Gastrocnemius medialis (tissue), 4 donors: ENCODE data around the gene LCE5A. TPM values are rescaled to one million over a fixed set of nuclear protein-coding genes. Genes with fewer than 3 reads are reported as not detected.
"Not testable (repeated sequence)": the region's sequence is repeated elsewhere in the genome, so short reads cannot be mapped to it uniquely, and the experiment has no call there.

ENCODE experiments used
- ATAC-seq, 2 donors: fragments of 150-250 bp; one replicate each; pipeline ENCODE4 v1.9.1; 2016
- DNase-seq, 2 donors: peaks; one replicate each; pipeline ENCODE4 v3.0.0-alpha.2; 2019
- H3K27ac ChIP-seq, 4 donors: fragments of 200-600 bp; sonication (generic); 1 replicate in 1 of 4; 2 replicates in 3 of 4; pipeline ENCODE4 v1.5.1; 2016 to 2018; ENCODE audit warnings: mild to moderate bottlenecking in 2 of 4, moderate library complexity in 1 of 4
- H3K27me3 ChIP-seq, 3 donors: fragments of 200-600 bp; sonication (generic) in 2 of 3; 1 replicate in 1 of 3; 2 replicates in 2 of 3; pipeline versions ENCODE4 v1.5.1 to v1.6.0; 2016 to 2019; ENCODE audit warnings: mild to moderate bottlenecking in 1 of 3, moderate library complexity in 1 of 3
- H3K36me3 ChIP-seq, 2 donors: fragments of 200-600 bp; sonication (generic) in 1 of 2; one replicate each; pipeline ENCODE4 v1.5.1; 2017 to 2018
- H3K4me1 ChIP-seq, 2 donors: fragments of 200-600 bp; sonication (generic) in 1 of 2; one replicate each; pipeline ENCODE4 v1.5.1; 2016 to 2017; ENCODE audit warnings: mild to moderate bottlenecking in 2 of 2
- H3K4me3 ChIP-seq, 4 donors: fragments of 200-600 bp; sonication (generic) in 3 of 4; 1 replicate in 1 of 4; 2 replicates in 3 of 4; pipeline ENCODE4 v1.5.1; 2016 to 2019; ENCODE audit warnings: mild to moderate bottlenecking in 2 of 4
- H3K9me3 ChIP-seq, 3 donors: fragments of 200-600 bp; sonication (generic) in 2 of 3; 1 replicate in 1 of 3; 2 replicates in 2 of 3; pipeline ENCODE4 v1.5.1; 2016 to 2019
- POLR2A ChIP-seq, 2 donors: fragments of 450-650 bp; IDR thresholded peaks; one replicate each; pipeline ENCODE4 v1.6.1; 2017; ENCODE audit warnings: antibody characterized with exemption in 2 of 2, mild to moderate bottlenecking in 2 of 2, moderate library complexity in 2 of 2
- in situ Hi-C, 4 donors: fragments of 200-750 bp; cut with MboI; loops; one replicate each; pipeline versions ENCODE4 v1.15.0 to v1.8.0; 2017; ENCODE audit warnings: low sequenced_read_pairs in 4 of 4
- intact Hi-C: fragments of 100-400 bp; cut with DNase I; formaldehyde crosslinking; loops from one replicate; pipeline ENCODE4 v1.15.1; 2023; ENCODE audit warnings: low total_unique reads
- total RNA-seq, 4 donors: library from RNA; depleted of rRNA; stranded (reverse); fragments of >200 nt; gene quantifications; one replicate each; pipeline versions ENCODE4 v1.1.0 to v1.2.3, GENCODE V29; 2016
- TF ChIP-seq, protein P1 (sequence below), 5 experiments: fragments of 450-650 bp in 3 of 5; fragments of 200-600 bp in 2 of 5; sonication (generic) in 2 of 5; IDR thresholded peaks in 4 of 5; conservative IDR thresholded peaks in 1 of 5; 1 replicate in 4 of 5; 2 replicates in 1 of 5; pipeline ENCODE4 v1.5.1; 2016 to 2019; ENCODE audit warnings: antibody characterized with exemption in 5 of 5, mild to moderate bottlenecking in 3 of 5, moderate library complexity in 3 of 5

The LCE5A gene
- total RNA-seq, 4 donors from 2014 or later, result not detected

- no peak for ATAC-seq
- Histone ChIP-seq H3K27ac (no peak overlapping the region), H3K4me3 (no peak overlapping the region), H3K4me1 (no peaks in the 10 kb centered on the region), H3K9me3 (no peaks in the 10 kb centered on the region), H3K36me3 (no peaks in the 10 kb centered on the region), H3K27me3 (no peaks in the 10 kb centered on the region)
- in situ Hi-C loops (no loop called here), intact Hi-C loops (no loop called here)
- TF ChIP-seq POLR2A (IDR thresholded peaks at IDR 0.05), result no peak
- TF ChIP-seq, protein P1, sequence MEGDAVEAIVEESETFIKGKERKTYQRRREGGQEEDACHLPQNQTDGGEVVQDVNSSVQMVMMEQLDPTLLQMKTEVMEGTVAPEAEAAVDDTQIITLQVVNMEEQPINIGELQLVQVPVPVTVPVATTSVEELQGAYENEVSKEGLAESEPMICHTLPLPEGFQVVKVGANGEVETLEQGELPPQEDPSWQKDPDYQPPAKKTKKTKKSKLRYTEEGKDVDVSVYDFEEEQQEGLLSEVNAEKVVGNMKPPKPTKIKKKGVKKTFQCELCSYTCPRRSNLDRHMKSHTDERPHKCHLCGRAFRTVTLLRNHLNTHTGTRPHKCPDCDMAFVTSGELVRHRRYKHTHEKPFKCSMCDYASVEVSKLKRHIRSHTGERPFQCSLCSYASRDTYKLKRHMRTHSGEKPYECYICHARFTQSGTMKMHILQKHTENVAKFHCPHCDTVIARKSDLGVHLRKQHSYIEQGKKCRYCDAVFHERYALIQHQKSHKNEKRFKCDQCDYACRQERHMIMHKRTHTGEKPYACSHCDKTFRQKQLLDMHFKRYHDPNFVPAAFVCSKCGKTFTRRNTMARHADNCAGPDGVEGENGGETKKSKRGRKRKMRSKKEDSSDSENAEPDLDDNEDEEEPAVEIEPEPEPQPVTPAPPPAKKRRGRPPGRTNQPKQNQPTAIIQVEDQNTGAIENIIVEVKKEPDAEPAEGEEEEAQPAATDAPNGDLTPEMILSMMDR (IDR thresholded peaks at IDR 0.05 in 4 of 5, conservative IDR thresholded peaks at IDR 0.05 in 1 of 5), result no peak
- DNase-seq, result no peak
Measured at GRCh38 chr1:152535774-152536173, 25.2 kb downstream of the LCE5A start.

GRCh38 chr1:152537496-152537895 lies 26.9 kb downstream of the LCE5A start:
- no peaks in the 10 kb centered on the region for H3K9me3 ChIP-seq
- in situ Hi-C loops (no loop called here), intact Hi-C loops (no loop called here)
- no peak for DNase-seq
- no peak for TF ChIP-seq POLR2A (IDR thresholded peaks at IDR 0.05)
- TF ChIP-seq, protein P1 (IDR thresholded peaks at IDR 0.05 in 4 of 5, conservative IDR thresholded peaks at IDR 0.05 in 1 of 5), result no peak
- no peak overlapping the region for H3K4me3 ChIP-seq
- no peak overlapping the region for H3K27ac ChIP-seq
- no peaks in the 10 kb centered on the region for H3K36me3 ChIP-seq
- no peaks in the 10 kb centered on the region for H3K27me3 ChIP-seq
- no peak for ATAC-seq
- no peaks in the 10 kb centered on the region for H3K4me1 ChIP-seq

- in situ Hi-C loops, result no loop called here
- TF ChIP-seq POLR2A (IDR thresholded peaks at IDR 0.05), result no peak
- TF ChIP-seq, protein P1 (IDR thresholded peaks at IDR 0.05 in 4 of 5, conservative IDR thresholded peaks at IDR 0.05 in 1 of 5), result no peak
Measured at GRCh38 chr1:152539901-152540300, 29.3 kb downstream of the LCE5A start.

GRCh38 chr1:152543820-152544219 lies 33.2 kb downstream of the LCE5A start:
- no peaks in the 10 kb centered on the region for H3K9me3 ChIP-seq
- H3K36me3 ChIP-seq, result no peaks in the 10 kb centered on the region
- no peaks in the 10 kb centered on the region for H3K4me1 ChIP-seq
- H3K4me3 ChIP-seq, result no peak overlapping the region
- intact Hi-C loops, result no loop called here
- DNase-seq, result no peak
- in situ Hi-C loops, result no loop called here
- no peak overlapping the region for H3K27ac ChIP-seq
- no peak for TF ChIP-seq POLR2A (IDR thresholded peaks at IDR 0.05)
- TF ChIP-seq, protein P1 (IDR thresholded peaks at IDR 0.05 in 4 of 5, conservative IDR thresholded peaks at IDR 0.05 in 1 of 5), result no peak
- no peaks in the 10 kb centered on the region for H3K27me3 ChIP-seq
- ATAC-seq, result no peak

More at GRCh38 chr1:152539901-152540300, 29.3 kb downstream of the LCE5A start:
- ATAC-seq, result no peak
- Histone ChIP-seq H3K9me3 (no peaks in the 10 kb centered on the region), H3K27me3 (no peaks in the 10 kb centered on the region), H3K27ac (no peak overlapping the region), H3K4me3 (no peak overlapping the region), H3K36me3 (no peaks in the 10 kb centered on the region), H3K4me1 (no peaks in the 10 kb centered on the region)
- intact Hi-C loops, result no loop called here
- no peak for DNase-seq

- DNase-seq, result no peak
- in situ Hi-C loops, result no loop called here
- TF ChIP-seq, protein P1 (IDR thresholded peaks at IDR 0.05 in 4 of 5, conservative IDR thresholded peaks at IDR 0.05 in 1 of 5), result no peak
Measured at GRCh38 chr1:152546704-152547103, 36.1 kb downstream of the LCE5A start.

DNA sequence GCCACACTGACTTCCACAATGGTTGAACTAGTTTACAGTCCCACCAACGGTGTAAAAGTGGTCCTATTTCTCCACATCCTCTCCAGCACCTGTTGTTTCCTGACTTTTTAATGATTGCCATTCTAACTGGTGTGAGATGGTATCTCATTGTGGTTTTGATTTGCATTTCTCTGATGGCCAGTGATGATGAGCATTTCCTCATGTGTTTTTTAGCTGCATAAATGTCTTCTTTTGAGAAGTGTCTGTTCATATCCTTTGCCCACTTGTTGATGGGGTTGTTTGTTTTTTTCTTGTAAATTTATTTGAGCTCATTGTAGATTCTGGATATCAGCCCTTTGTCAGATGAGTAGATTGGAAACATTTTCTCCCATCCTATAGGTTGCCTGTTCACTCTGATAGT lies 37.8 kb downstream of the LCE5A start:
- H3K27ac ChIP-seq, H3K36me3 ChIP-seq, intact Hi-C loops, H3K4me3 ChIP-seq, DNase-seq, ATAC-seq, H3K9me3 ChIP-seq, H3K4me1 ChIP-seq, in situ Hi-C loops, H3K27me3 ChIP-seq: not testable (repeated sequence)

More at GRCh38 chr1:152546704-152547103, 36.1 kb downstream of the LCE5A start:
- Histone ChIP-seq H3K27ac (no peak overlapping the region), H3K4me3 (no peak overlapping the region), H3K27me3 (no peaks in the 10 kb centered on the region), H3K9me3 (no peaks in the 10 kb centered on the region), H3K4me1 (no peaks in the 10 kb centered on the region), H3K36me3 (no peaks in the 10 kb centered on the region)
- ATAC-seq, result no peak
- intact Hi-C loops, result no loop called here
